OCI-LY7 (cell line): Measurements from ENCODE around the gene MCUB. TPM values are rescaled to one million over a fixed set of nuclear protein-coding genes. Genes with fewer than 3 reads are reported as not detected.

Experiments used
- BruUV-seq: library from RNA; stranded (reverse); fragments of 400-500 nt; replicated peaks from 2 replicates; lab custom pipeline; 2021; lab: Mats Ljungman, UMichigan
- CTCF ChIA-PET: fragments of 300-600 bp; sonication (Branson Sonifier 250); formaldehyde crosslinking; loops from one replicate; lab custom pipeline; 2022; ENCODE audit warnings: antibody characterized with exemption; ENCODE audit not compliant: unreplicated experiment; lab: Charles Lee
- POLR2A ChIA-PET: fragments of 300-600 bp; sonication (Branson Sonifier 250); formaldehyde crosslinking; loops from one replicate; lab custom pipeline; 2022; ENCODE audit warnings: antibody characterized with exemption; lab: Charles Lee
- DNase-seq: peaks from one replicate; pipeline ENCODE4 v3.0.0-alpha.2; 2015; ENCODE audit warnings: low spot score
- H2AFZ ChIP-seq: fragments of 200-600 bp; sonication (generic), shearing (Covaris generic); 2 replicates; pipeline ENCODE4 v1.6.1; 2014; ENCODE audit warnings: mild to moderate bottlenecking, antibody characterized with exemption, low read length, moderate library complexity
- H3K27ac ChIP-seq: fragments of 200-600 bp; sonication (generic); 2 replicates; pipeline ENCODE4 v1.5.1; 2014; ENCODE audit warnings: mixed run types, low read depth, mild to moderate bottlenecking, moderate library complexity, low read length, inconsistent platforms; ENCODE audit not compliant: poor library complexity, severe bottlenecking
- H3K36me3 ChIP-seq: fragments of 200-600 bp; sonication (generic); 2 replicates; pipeline ENCODE4 v1.6.1; 2014; ENCODE audit warnings: mild to moderate bottlenecking, antibody characterized with exemption, low read length, moderate library complexity, mixed read lengths; ENCODE audit not compliant: insufficient read depth
- H3K4me1 ChIP-seq: fragments of 200-600 bp; sonication (generic); 2 replicates; pipeline ENCODE4 v1.5.1; 2014; ENCODE audit warnings: mild to moderate bottlenecking, low read length; ENCODE audit not compliant: insufficient read depth, poor library complexity, severe bottlenecking
- H3K4me2 ChIP-seq: fragments of 200-600 bp; sonication (generic); 2 replicates; pipeline ENCODE4 v1.6.1; 2014; ENCODE audit warnings: mild to moderate bottlenecking, low read length
- H3K4me3 ChIP-seq: fragments of 200-600 bp; sonication (generic); 2 replicates; pipeline ENCODE4 v1.5.1; 2014; ENCODE audit warnings: mild to moderate bottlenecking, low read depth, low read length; ENCODE audit not compliant: poor library complexity, severe bottlenecking
- H3K79me2 ChIP-seq: fragments of 200-600 bp; sonication (generic); 2 replicates; pipeline ENCODE4 v1.6.1; 2016; ENCODE audit warnings: low read depth, mild to moderate bottlenecking, low read length, moderate library complexity, mixed read lengths; ENCODE audit not compliant: insufficient read depth
- H3K9me2 ChIP-seq: fragments of 200-600 bp; sonication (generic); 2 replicates; pipeline ENCODE4 v1.6.1; 2016; ENCODE audit warnings: mild to moderate bottlenecking, low read length, mixed read lengths; ENCODE audit not compliant: insufficient read depth
- H3K9me3 ChIP-seq: fragments of 200-600 bp; sonication (generic); 2 replicates; pipeline ENCODE4 v1.6.1; 2014; ENCODE audit warnings: mild to moderate bottlenecking, mixed run types, low read length, mixed read lengths
- H4K20me1 ChIP-seq: fragments of 200-600 bp; sonication (generic); 2 replicates; pipeline ENCODE4 v1.6.1; 2014; ENCODE audit warnings: mild to moderate bottlenecking, antibody characterized with exemption, low read length, moderate library complexity, mixed read lengths; ENCODE audit not compliant: insufficient read depth
- CTCF ChIP-seq: fragments of 200-600 bp; sonication (generic); conservative IDR thresholded peaks from 2 replicates; pipeline ENCODE4 v1.5.1; 2014; ENCODE audit warnings: mild to moderate bottlenecking, antibody characterized with exemption, low read length, moderate library complexity, mixed read lengths
- EZH2phosphoT487 ChIP-seq: fragments of 200-600 bp; sonication (generic); IDR thresholded peaks from 2 replicates; pipeline ENCODE4 v1.6.1; 2018; ENCODE audit warnings: low read depth, borderline replicate concordance, mild to moderate bottlenecking, mixed run types, antibody characterized with exemption, low read length, moderate library complexity, mixed read lengths
- intact Hi-C: fragments of 100-400 bp; cut with micrococcal nuclease; formaldehyde crosslinking; loops from one replicate; pipeline ENCODE4 v1.10.0; 2022; ENCODE audit not compliant: unreplicated experiment
- total RNA-seq, 2 experiments: library from RNA; depleted of rRNA in 1 of 2; stranded (reverse); fragments of >200 nt in 1 of 2; shearing (Covaris generic) in 1 of 2; gene quantifications; 2 replicates each; pipeline ENCODE4 v1.2.3, GENCODE V29; 2014 to 2022

Gene MCUB
- total RNA-seq, 2 experiments from 2014 or later = 40.3 to 64.4 TPM

- no peak overlapping the region for H2AFZ ChIP-seq
- no peak for DNase-seq
- H3K36me3 ChIP-seq = peaks cover 18% of the 10 kb centered on the region
- H3K4me2 ChIP-seq = no peak overlapping the region
- BruUV-seq = no TSS peak
- H3K9me2 ChIP-seq = no peaks in the 10 kb centered on the region
- no peaks in the 10 kb centered on the region for H4K20me1 ChIP-seq
- no peak overlapping the region for H3K4me3 ChIP-seq
- peaks cover 5% of the 10 kb centered on the region for H3K4me1 ChIP-seq
- TF ChIP-seq EZH2phosphoT487 (no peak), CTCF (no peak)
- CTCF ChIA-PET = no interaction called here
- no peaks in the 10 kb centered on the region for H3K79me2 ChIP-seq
- H3K27ac ChIP-seq = no peak overlapping the region
- no peaks in the 10 kb centered on the region for H3K9me3 ChIP-seq
- POLR2A ChIA-PET = interaction anchor here (0.8 to 1.9 kb wide), 4 partner anchors 14 to 569 kb away, joined by 3 to 5 read pairs (median 4); no protein-coding TSS in a partner anchor
- intact Hi-C loops = no loop called here
These were observed 14.6 kb upstream of the MCUB start for GRCh38 chr4:109545401-109545800.

DNA sequence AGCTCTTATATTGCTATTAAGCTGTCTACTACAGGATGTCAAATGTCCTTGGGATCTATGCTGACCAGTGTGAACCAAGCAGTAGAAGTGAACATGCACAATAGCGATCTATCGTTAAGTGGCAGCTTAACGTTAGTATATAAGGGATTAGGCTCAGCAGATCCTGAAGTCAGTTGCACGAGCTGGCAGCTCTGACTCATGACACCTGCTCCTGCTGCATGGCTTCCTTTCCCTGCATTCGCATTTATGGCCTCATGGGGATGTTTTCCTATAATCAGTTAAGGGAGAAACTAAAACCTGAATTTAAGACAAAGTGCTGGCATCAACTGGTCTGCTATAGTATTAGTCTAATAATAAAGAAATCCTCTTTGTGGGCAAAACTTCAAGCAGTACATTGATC lies 12.7 kb upstream of the MCUB start:
- CTCF ChIA-PET = no interaction called here

More for the DNA sequence above, 12.7 kb upstream of the MCUB start:
- intact Hi-C loops = no loop called here
- TF ChIP-seq CTCF = no peak
- no peak for TF ChIP-seq EZH2phosphoT487
- H2AFZ ChIP-seq = no peak overlapping the region
- POLR2A ChIA-PET = interaction anchor here (0.6 to 1.8 kb wide), 3 partner anchors 11 to 642 kb away, joined by 3 to 7 read pairs (median 4); no protein-coding TSS in a partner anchor
- H3K9me2 ChIP-seq = no peaks in the 10 kb centered on the region
- H3K27ac ChIP-seq = no peak overlapping the region
- no peaks in the 10 kb centered on the region for H4K20me1 ChIP-seq
- no TSS peak for BruUV-seq
- DNase-seq = no peak
- no peaks in the 10 kb centered on the region for H3K36me3 ChIP-seq
- H3K4me1 ChIP-seq = peaks cover 5% of the 10 kb centered on the region
- H3K9me3 ChIP-seq = no peaks in the 10 kb centered on the region
- no peaks in the 10 kb centered on the region for H3K79me2 ChIP-seq
- no peak overlapping the region for H3K4me3 ChIP-seq
- no peak overlapping the region for H3K4me2 ChIP-seq
